ENCODE results near the gene INTS7. TPM values are rescaled to one million over a fixed set of nuclear protein-coding genes. Genes with fewer than 3 reads are reported as not detected.
"Not testable (repeated sequence)": the region's sequence is repeated elsewhere in the genome, so short reads cannot be mapped to it uniquely, and the experiment has no call there.

The INTS7 gene
- total RNA-seq, 2 donors from 2014 or later: 19.2 to 20.9 TPM

DNA sequence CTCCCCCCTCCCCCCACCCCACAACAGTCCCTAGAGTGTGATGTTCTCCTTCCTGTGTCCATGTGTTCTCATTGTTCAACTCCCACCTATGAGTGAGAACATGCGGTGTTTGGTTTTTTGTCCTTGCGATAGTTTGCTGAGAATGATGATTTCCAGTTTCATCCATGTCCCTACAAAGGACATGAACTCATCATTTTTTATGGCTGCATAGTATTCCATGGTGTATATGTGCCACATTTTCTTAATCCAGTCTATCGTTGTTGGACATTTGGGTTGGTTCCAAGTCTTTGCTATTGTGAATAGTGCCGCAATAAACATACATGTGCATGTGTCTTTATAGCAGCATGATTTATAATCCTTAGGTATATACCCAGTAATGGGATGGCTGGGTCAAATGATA lies 81.8 kb downstream of the INTS7 start:
- H3K27ac Mint-ChIP-seq; H3K27me3 Mint-ChIP-seq (ENCODE audit: low read depth); H3K4me1 Mint-ChIP-seq (ENCODE audit: low read depth); H3K4me3 Mint-ChIP-seq; DNase-seq; H3K9me3 Mint-ChIP-seq; ATAC-seq (replicated peaks in 1 of 2): not testable (repeated sequence)
- H3K36me3 Mint-ChIP-seq (ENCODE audit: insufficient read depth in 2 of 2): peaks cover 5 to 14% of the 10 kb centered on the region in 2 donors

DNA sequence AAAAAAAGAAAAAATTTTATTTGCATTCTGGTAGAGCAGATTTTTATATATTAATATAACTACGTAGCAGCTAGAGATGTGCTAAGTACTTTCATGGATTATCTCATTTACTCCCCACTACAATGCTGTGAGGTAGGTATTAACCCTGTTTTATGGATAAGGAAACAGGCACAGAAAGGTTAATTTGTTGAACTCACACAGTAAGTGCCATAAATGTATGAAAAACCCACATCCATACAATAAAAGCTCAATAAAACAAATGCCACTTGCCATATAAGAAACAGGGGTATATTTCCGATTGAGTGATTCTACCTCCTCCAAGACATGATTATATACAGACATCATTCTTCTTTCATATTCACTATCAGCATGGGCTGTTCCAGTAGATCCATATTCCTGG lies 83.1 kb downstream of the INTS7 start:
- H3K4me3 Mint-ChIP-seq: no peak overlapping the region
- ATAC-seq (replicated peaks in 1 of 2) (no peak), DNase-seq (no peak)
- no peaks in the 10 kb centered on the region for H3K27me3 Mint-ChIP-seq (ENCODE audit: low read depth)
- peaks cover 5 to 13% of the 10 kb centered on the region in 2 donors for H3K36me3 Mint-ChIP-seq (ENCODE audit: insufficient read depth in 2 of 2)
- H3K27ac Mint-ChIP-seq: no peak overlapping the region
- peaks cover 5% of the 10 kb centered on the region for H3K4me1 Mint-ChIP-seq (ENCODE audit: low read depth)
- H3K9me3 Mint-ChIP-seq: no peaks in the 10 kb centered on the region

DNA sequence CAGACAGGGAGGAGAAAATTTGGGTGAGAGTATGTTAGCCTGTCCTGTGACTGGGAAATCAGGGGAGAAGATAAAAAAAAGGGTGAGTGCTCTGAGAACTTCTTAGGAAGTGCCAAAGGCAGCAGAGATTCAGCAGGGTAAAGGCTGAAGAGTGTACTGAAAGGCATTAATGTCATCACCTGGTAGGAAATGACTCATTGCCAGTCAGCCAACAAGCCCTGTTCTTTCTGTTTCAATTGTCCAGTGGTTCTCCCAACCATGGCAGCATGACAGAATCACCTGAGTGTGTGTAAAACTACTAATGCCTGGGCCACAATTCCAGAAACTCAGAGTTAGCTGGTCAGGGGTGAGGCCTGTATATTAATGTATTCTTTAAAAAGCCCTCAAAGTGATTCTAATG lies 83.5 kb downstream of the INTS7 start:
- Mint-ChIP-seq H3K27me3 (ENCODE audit: low read depth) (no peaks in the 10 kb centered on the region), H3K4me3 (no peak overlapping the region), H3K36me3 (ENCODE audit: insufficient read depth in 2 of 2) (peaks cover 5 to 8% of the 10 kb centered on the region in 2 donors), H3K27ac (peak overlapping the region; percentile 2), H3K9me3 (no peaks in the 10 kb centered on the region), H3K4me1 (ENCODE audit: low read depth) (peaks cover 5% of the 10 kb centered on the region)
- DNase-seq (no peak), ATAC-seq (replicated peaks in 1 of 2) (peak in 1 of 2 donors; percentile 60)

DNA sequence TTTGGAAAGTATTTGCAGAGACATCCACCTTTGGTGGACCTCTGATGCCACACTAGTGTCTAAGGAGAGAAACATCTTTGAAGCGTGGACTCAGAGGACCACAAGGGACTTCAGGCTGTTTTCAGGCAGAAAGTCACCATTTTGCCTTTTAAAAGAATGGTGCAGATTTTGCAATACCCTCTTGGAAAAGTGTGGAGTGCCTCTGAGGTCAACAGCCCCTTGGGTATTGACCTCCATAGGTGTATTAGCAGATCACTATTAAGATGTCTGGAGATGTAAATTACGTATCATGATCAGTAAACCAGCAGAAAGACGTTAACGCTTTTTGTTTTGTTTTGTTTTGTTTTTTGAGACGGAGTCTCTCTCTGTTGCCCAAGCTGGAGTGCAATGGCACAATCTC lies 87.0 kb downstream of the INTS7 start:
- peaks cover 5% of the 10 kb centered on the region for H3K4me1 Mint-ChIP-seq (ENCODE audit: low read depth)
- no peak for DNase-seq
- H3K27me3 Mint-ChIP-seq (ENCODE audit: low read depth): no peaks in the 10 kb centered on the region
- no peak overlapping the region for H3K4me3 Mint-ChIP-seq
- peaks cover 0 to 4% of the 10 kb centered on the region in 2 donors for H3K36me3 Mint-ChIP-seq (ENCODE audit: insufficient read depth in 2 of 2)
- no peak overlapping the region for H3K27ac Mint-ChIP-seq
- ATAC-seq (replicated peaks in 1 of 2): no peak
- H3K9me3 Mint-ChIP-seq: no peaks in the 10 kb centered on the region

DNA sequence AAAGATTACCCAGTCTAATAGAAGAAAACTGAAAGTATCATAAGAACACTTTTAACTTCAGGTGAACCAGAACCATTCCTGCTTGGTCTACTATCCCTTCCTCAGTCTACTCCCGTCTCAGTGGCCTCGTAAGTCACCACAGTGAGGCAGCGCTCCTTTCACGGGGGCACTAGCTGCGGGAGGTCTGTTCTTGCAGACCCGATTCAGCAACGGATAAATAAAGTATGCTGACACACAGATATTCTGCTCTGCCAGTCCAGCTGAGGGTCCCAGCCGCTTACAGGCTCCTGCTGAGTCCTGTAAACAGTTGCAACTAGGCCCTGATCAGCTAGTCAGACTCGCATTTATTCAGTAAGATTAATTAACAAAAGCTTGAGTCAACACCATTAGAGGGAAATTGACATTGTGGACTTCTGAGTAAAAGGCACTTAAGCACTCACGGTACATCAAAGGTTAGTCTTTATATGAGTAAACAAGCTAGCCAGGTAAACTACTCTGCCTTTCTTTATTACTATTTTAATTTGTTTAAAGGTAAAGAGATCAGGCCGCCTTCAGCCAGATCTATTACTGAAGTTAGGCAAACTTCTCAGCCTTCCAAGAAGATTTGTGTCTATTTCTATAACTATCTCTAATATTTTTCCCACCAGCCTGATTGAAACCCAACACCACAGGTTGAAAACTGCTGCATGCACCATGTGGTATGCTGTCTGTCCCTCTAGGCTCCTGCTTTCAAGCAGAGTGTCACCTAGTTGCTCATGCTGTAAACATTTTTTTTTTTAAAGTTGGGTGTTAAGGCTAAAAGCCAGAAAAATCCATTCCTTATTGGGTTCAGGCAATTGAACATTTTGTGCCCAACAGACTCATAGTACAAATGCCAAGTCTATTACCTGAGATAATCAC lies 87.7 kb downstream of the INTS7 start:
- no peaks in the 10 kb centered on the region for H3K27me3 Mint-ChIP-seq (ENCODE audit: low read depth)
- H3K27ac Mint-ChIP-seq: no peak overlapping the region

DNA sequence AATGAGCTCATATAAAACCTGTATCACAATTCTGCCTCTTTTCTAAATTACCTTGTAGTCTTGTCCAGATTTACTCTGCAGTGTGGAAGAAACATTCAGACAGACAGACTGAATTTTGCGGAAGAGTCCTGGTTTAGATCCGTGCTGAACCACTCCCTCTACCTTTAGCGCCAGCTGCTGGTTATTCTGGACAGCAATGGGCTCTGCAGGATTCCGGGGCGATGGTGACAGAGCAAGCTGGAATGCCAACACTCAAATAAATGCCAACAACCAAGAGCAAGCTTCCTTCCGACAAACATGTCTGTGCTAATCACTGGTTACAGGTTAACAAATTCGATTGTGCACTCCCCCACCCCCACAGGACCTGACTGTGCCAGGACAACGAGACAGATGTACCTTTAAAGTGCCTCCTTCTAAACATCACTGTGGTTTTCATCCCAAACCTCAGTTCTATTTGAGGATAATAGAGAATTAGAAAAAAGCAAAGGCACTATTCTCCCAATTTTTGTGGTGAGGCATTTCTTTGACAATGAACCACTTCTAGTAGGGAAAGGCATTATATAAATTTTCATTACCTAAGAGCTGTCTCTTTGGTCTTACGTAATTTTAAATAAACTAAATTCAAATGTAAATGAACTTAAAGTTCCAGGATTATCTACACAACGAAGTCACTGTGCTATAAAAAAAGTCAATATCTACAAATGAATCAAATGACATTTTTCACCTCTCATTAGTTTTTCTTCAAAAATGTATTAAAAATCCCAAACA lies 90.4 kb downstream of the INTS7 start:
- H3K4me1 Mint-ChIP-seq (ENCODE audit: low read depth): peaks cover 8% of the 10 kb centered on the region
- DNase-seq (no peak), ATAC-seq (replicated peaks in 1 of 2) (no peak)
- H3K27ac Mint-ChIP-seq: no peak overlapping the region
- H3K4me3 Mint-ChIP-seq: no peak overlapping the region
- no peaks in the 10 kb centered on the region for H3K9me3 Mint-ChIP-seq
- H3K36me3 Mint-ChIP-seq (ENCODE audit: insufficient read depth in 2 of 2): peaks cover 2% of the 10 kb centered on the region in 2 donors
- no peaks in the 10 kb centered on the region for H3K27me3 Mint-ChIP-seq (ENCODE audit: low read depth)

More for the DNA sequence above, 87.7 kb downstream of the INTS7 start:
- no peak for DNase-seq
- no peak overlapping the region for H3K4me3 Mint-ChIP-seq
- peaks cover 5% of the 10 kb centered on the region for H3K4me1 Mint-ChIP-seq (ENCODE audit: low read depth)
- no peak for ATAC-seq (replicated peaks in 1 of 2)
- H3K9me3 Mint-ChIP-seq: no peaks in the 10 kb centered on the region
- H3K36me3 Mint-ChIP-seq (ENCODE audit: insufficient read depth in 2 of 2): peaks cover 0 to 4% of the 10 kb centered on the region in 2 donors

DNA sequence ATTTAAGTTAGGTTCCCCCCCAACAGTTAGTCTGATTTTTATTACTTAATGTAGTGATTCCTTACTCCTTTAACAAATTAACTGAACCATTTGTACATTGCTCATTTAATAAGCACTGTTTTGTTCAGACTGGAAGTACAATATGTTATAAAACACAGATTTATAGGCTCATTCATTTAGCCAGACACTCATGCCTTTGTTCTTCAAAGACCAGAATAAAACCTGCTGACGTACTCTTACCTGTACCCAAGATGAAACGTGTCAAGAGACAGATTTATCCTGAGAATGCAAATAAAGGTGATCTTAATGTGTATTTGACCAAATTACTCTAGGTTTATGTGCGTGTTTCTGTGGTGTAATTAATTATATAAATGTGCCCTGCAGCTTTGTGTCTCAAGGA lies 92.8 kb downstream of the INTS7 start:
- DNase-seq (no peak), ATAC-seq (replicated peaks in 1 of 2) (no peak)
- peaks cover 2% of the 10 kb centered on the region in 2 donors for H3K36me3 Mint-ChIP-seq (ENCODE audit: insufficient read depth in 2 of 2)
- no peak overlapping the region for H3K27ac Mint-ChIP-seq
- peaks cover 30% of the 10 kb centered on the region for H3K4me1 Mint-ChIP-seq (ENCODE audit: low read depth)
- H3K27me3 Mint-ChIP-seq (ENCODE audit: low read depth): no peaks in the 10 kb centered on the region
- no peaks in the 10 kb centered on the region for H3K9me3 Mint-ChIP-seq
- H3K4me3 Mint-ChIP-seq: no peak overlapping the region

DNA sequence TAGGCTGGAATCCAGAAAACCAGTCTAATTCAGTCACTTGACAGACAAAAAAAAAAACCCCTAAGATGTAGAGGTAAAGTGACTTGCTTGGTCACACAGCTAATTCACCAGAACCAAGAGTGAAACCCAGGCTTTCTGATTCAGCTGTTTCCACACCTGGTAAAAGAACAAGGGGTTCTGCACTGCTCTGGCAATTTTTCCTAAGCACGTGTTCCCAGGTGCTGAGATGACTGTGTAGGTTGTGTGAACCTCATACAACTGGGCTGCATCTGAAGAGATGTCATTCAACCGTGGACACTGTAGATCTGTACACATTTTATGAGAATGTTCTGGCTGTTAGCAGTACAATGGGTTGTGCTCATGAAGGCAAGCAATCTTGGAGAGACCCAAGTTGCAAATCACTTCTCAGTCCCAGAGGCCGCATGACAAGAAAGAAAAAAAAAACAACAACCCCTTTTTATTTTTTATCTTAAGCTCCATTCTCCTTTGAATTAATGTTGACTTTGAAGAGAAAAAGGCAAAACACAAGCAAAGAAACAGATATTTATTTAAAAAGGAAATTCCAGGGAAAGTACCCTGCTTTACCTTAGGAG lies 95.4 kb downstream of the INTS7 start:
- Mint-ChIP-seq H3K9me3 (no peaks in the 10 kb centered on the region), H3K36me3 (ENCODE audit: insufficient read depth in 2 of 2) (peaks cover 2% of the 10 kb centered on the region in 2 donors), H3K27ac (no peak overlapping the region), H3K4me3 (peak overlapping the region; percentile 31 to 36), H3K27me3 (ENCODE audit: low read depth) (no peaks in the 10 kb centered on the region), H3K4me1 (ENCODE audit: low read depth) (peaks cover 51% of the 10 kb centered on the region)
- DNase-seq (peak; percentile 49 to 59), ATAC-seq (replicated peaks in 1 of 2) (peak; percentile 79 to 80)

DNA sequence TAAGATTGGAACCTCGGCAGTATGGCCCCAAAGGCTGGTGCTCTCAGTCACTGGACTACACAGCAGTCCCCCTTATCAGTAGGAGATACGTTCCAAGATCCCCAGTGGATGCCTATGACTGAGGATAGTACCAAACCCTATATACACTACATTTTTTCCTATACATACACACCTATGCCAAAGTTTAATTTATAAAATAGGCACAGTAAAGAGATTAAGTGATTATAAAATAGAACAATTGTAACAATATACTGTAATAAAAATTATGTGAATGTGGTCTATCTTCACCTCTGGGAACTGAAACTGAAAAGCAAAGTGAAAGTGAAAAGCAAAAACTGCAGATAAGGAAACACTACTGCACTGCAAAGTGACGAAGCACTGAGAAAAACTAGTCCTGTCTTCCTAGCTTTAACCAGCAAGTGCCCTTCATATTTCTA lies 96.8 kb downstream of the INTS7 start:
- no peak for DNase-seq
- peak overlapping the region; percentile 15 to 57 for H3K4me3 Mint-ChIP-seq
- H3K27me3 Mint-ChIP-seq (ENCODE audit: low read depth): no peaks in the 10 kb centered on the region
- H3K27ac Mint-ChIP-seq: no peak overlapping the region
- peaks cover 2% of the 10 kb centered on the region in 2 donors for H3K36me3 Mint-ChIP-seq (ENCODE audit: insufficient read depth in 2 of 2)
- H3K4me1 Mint-ChIP-seq (ENCODE audit: low read depth): peaks cover 65% of the 10 kb centered on the region
- H3K9me3 Mint-ChIP-seq: no peaks in the 10 kb centered on the region
- no peak for ATAC-seq (replicated peaks in 1 of 2)

DNA sequence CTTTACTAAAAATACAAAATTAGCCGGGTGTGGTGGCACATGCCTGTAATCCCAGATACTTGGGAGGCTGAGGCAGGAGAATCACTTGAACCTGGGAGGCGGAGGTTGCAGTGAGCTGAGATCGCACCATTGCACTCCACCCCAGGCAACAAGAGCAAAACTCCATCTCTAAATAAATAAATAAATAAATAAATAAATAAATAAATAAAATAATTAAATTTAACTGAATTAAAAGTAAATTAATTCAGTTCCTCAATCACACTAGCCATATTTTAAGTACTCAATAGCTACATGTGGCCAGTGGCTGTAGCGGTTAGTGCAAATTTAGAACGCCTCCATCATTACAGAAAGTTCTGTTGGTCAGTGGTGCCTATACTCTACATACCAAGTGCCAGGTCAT lies 97.9 kb downstream of the INTS7 start:
- not testable (repeated sequence) for H3K9me3 Mint-ChIP-seq; DNase-seq; H3K36me3 Mint-ChIP-seq (ENCODE audit: insufficient read depth in 2 of 2); ATAC-seq (replicated peaks in 1 of 2); H3K27ac Mint-ChIP-seq; H3K27me3 Mint-ChIP-seq (ENCODE audit: low read depth); H3K4me3 Mint-ChIP-seq
- peaks cover 67% of the 10 kb centered on the region for H3K4me1 Mint-ChIP-seq (ENCODE audit: low read depth)

DNA sequence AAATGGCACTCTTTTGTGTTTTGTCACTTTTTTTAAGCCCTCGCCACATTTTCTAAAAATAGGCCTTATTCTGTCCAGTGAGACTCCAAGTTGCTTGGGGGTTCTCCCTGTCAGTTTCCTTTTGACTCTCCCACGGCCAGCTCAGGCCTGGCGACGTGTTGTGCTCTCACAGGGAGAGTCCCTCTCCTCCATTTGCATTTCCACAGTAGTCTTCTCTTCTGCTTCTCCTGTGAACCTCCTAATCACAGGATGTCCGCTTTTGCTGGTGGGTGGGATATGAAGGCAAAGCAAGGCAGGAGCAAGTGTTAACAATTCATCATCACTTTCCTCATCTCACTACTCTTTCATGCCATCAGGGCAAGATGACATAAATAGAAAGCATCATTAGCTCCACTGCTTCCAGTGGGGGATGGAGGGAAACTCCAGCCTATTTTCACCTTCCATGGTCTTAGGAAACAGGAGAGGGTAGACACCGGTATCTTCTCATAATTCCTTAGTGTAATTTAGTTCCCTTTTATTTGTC lies 99.8 kb downstream of the INTS7 start:
- Mint-ChIP-seq H3K36me3 (ENCODE audit: insufficient read depth in 2 of 2) (no peaks in the 10 kb centered on the region), H3K4me3 (peak overlapping the region; percentile 28 to 36), H3K27ac (no peak overlapping the region), H3K4me1 (ENCODE audit: low read depth) (peaks cover 65% of the 10 kb centered on the region), H3K9me3 (no peaks in the 10 kb centered on the region), H3K27me3 (ENCODE audit: low read depth) (peaks cover 6% of the 10 kb centered on the region)
- DNase-seq (peak; percentile 73 to 74), ATAC-seq (replicated peaks in 1 of 2) (peak; percentile 86 to 90)

DNA sequence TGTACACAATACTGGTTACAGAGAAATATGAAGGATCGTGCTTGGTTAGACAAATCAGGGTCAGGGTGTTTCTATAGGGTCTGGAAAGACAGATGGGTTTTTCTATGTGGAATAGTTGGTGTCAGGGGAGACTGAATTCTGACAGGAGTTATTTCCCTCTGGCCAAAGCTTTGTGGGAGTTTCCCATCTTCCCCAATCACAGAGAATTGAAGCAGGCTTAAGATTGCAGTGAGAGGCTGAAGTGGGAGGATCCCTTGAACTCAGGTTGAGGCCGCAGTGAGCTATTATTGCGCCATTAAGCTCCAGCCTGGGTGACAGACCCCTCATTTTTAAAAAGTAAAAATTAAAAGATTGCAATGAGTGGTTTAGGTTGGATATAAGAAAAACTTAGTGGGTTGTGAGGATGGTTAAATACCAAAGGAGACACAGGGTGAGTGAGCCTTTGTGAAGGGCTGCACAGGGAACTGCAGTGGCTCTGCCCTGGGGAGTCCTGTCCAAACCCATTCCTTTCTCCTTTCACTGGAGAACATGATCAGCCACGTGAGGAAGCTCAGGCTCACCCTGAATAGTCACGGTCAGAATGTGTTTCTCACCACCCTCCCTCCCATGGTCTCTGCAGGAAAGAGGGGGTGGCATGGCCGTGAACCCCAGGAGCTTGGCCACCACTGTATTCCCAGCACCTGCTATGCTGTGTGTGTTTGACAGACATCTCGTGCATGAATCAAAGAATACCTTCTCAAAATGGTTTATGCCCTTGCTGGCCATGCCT lies 101.2 kb downstream of the INTS7 start:
- ATAC-seq (replicated peaks in 1 of 2) (no peak), DNase-seq (no peak)
- H3K27me3 Mint-ChIP-seq (ENCODE audit: low read depth): peaks cover 12% of the 10 kb centered on the region
- H3K4me3 Mint-ChIP-seq: no peak overlapping the region
- no peaks in the 10 kb centered on the region for H3K9me3 Mint-ChIP-seq
- peak overlapping the region; percentile 55 for H3K27ac Mint-ChIP-seq
- H3K36me3 Mint-ChIP-seq (ENCODE audit: insufficient read depth in 2 of 2): no peaks in the 10 kb centered on the region
- H3K4me1 Mint-ChIP-seq (ENCODE audit: low read depth): peaks cover 55% of the 10 kb centered on the region

Measured in activated T-cell treated with anti-CD3 and anti-CD28 coated beads, Interleukin-2, amount 50 U/mL, for 72 hours (primary cell).